Airway epithelial cell (primary cell): Measurements from ENCODE around the gene NOTO. TPM values are rescaled to one million over a fixed set of nuclear protein-coding genes. Genes with fewer than 3 reads are reported as not detected.

ENCODE experiments used
- total RNA-seq: library from RNA; depleted of rRNA; stranded (reverse); fragments of >200 nt; gene quantifications from 2 replicates; pipeline ENCODE4 v1.2.3, GENCODE V29; 2015

Gene NOTO, protein sequence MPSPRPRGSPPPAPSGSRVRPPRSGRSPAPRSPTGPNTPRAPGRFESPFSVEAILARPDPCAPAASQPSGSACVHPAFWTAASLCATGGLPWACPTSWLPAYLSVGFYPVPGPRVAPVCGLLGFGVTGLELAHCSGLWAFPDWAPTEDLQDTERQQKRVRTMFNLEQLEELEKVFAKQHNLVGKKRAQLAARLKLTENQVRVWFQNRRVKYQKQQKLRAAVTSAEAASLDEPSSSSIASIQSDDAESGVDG
- total RNA-seq, result not detected in 2 replicates

DNA sequence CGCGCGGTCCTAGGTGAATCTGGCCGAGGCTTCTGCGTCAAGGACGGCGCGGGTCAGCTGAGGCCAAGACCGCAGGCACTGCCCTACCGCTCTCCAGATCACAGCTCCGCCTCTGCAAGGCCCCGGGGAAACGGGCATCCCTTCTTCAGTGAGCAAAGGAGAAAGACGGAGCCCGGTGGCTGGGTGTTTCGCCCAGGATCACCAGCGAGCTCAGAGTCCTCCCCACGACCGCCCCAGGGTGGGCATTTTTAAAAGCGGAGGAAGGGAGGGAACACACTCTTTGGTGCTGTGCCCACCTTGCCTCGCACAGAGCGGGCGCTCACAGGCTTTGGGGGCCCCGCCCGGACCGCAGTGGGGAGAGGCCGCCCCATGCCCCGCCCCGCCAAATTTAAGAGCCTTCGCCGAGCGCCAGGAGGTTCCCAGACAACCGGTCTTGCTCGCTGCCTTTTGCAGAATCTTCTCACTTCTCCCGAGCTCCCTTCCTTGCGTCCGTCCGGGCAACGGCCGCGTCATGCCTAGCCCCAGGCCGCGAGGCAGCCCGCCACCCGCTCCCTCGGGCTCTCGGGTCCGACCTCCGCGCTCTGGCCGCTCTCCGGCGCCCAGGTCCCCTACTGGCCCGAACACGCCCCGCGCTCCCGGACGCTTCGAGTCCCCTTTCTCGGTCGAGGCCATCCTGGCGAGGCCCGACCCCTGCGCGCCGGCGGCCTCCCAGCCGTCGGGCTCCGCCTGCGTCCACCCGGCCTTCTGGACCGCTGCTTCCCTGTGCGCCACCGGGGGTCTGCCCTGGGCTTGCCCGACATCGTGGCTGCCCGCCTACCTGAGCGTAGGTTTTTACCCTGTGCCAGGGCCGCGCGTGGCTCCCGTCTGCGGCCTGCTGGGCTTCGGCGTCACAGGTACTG is at the start of gene NOTO:
NOTO (plus strand) TSS at position 419 of the 899 bp plus-strand sequence; CDS start at position 512, 93 bp downstream.

GRCh38 chr2:73214120-73215035 is 12.0 kb downstream of the NOTO start, which contains the start of gene SMYD5:
SMYD5 (plus strand) TSS chr2:73214245; CDS start chr2:73214267, 22 bp downstream.

GRCh38 chr2:73233154-73233931 is 31.0 kb downstream of the NOTO start, which contains the start of gene PRADC1:
PRADC1 (minus strand) TSS chr2:73233239; CDS start chr2:73233160, 79 bp downstream.

DNA sequence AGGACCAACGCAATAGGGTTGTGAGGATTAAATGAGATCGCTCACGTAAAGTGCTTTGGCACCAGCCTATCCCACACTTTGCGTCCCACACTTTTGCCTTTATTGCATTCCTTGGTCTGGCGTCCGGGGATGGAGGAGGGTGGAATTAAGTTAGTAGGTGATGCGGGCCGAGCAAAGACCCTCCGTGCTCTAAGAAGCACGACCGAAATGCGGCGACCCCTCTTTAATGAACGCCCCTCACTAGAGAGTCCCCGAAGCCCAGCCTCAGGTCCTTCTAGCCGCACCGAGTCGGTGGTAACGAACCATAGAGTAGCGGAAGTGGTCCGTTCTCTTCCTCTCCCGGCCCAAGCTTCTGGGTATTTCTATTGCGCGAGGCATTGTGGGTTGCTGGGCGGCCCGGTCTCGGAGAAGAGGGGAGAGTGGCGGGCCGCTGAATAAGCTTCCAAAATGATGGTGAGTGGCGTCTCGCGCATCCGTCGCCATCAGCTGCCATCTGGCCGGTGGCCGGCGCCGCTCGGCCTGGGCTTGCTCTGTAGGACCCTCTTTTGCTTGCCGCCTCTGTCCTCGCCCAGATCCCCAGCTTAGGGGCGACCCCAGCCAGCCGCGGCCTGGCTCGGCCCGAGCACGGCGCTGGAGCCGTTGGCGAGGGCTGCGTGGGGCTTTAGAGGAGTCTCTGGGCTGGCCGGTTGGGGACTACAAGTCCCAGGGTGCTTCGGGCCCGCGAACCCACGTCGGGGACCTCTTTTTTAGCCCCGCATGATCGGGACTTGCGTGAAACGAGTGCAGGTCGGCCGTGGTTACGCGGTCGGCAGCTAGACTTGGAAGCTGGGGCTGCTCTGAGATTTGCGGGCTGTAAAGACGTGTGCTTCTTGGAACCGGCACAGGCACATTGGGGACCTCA is 31.8 kb downstream of the NOTO start, which contains the start of gene CCT7:
CCT7 (plus strand) TSS at position 377 of the 901 bp plus-strand sequence; CDS start at position 448, 71 bp downstream.

Other genes starting within 250 kb of the NOTO start
- gene SFXN5, start 130.9 kb upstream of the NOTO start, total RNA-seq, result 5.2 and 7.6 TPM in 2 replicates
- 21.1 and 25.2 TPM in 2 replicates for gene RAB11FIP5, start 89.6 kb upstream of the NOTO start, total RNA-seq
- gene SMYD5, start 11.7 kb downstream of the NOTO start, total RNA-seq, result 22.1 and 23.6 TPM in 2 replicates
- gene PRADC1, start 30.7 kb downstream of the NOTO start, total RNA-seq, result 29.8 and 31.5 TPM in 2 replicates
- gene CCT7, start 31.7 kb downstream of the NOTO start, total RNA-seq, result 447 and 470 TPM in 2 replicates
- 3.6 and 4.7 TPM in 2 replicates for gene FBXO41, start 81.9 kb downstream of the NOTO start, total RNA-seq
- gene EGR4, start 91.0 kb downstream of the NOTO start, total RNA-seq, result not detected in 2 replicates
- 6.7 and 7.7 TPM in 2 replicates for gene ALMS1, start 183.3 kb downstream of the NOTO start, total RNA-seq